Activated CD4-positive, alpha-beta T cell treated with anti-CD3 and anti-CD28 coated beads for 48 hours (primary cell): Measurements from ENCODE around the gene HELT.
"Not testable (repeated sequence)": the region's sequence is repeated elsewhere in the genome, so short reads cannot be mapped to it uniquely, and the experiment has no call there.

Experiments
- DNase-seq: peaks from one replicate; pipeline ENCODE4 v3.0.0-alpha.2; 2020

Gene HELT

DNA sequence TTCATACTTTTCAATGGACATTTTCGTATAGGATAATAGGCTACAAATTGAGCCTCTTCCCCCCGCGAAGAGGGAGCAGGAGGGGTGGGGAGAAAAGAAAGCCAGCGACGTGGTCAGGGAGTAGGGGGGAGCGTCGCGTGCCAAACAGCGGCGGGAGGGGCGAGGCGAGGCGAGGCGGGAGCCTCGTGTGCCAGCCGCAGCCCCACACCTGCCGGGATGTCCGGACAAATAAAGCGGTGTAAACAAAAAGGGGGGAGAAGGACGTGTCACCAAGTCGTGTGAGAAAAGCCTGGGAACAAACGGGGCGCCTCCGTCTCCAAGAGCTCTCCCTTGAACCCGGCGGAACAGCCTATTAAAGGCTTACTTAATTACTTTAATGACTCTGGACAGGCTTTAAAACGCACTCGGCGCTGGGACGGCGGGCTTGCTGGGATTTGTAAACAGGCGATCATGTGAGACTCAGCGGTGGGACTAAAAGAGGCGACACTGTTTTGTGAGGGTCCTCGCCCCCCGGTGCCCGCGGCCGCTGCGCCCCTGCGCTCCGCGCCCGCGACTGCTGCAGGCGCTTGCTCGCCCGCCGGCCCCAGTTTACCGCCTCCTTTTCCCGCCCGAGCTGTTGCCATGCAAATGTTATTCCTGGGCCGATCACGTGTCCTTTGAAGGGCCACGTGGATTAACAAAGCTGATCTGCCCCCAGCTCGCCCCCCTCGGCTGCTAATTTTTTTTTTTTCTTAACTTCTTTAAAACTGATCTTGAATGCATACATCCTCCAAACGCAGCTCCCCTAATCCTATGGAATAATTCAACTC lies at the start of gene HELT:
Gene HELT (plus strand): TSS at position 527 of the 809 bp plus-strand sequence. CDS start 439 bp downstream, outside the sequence.
- DNase-seq: no peak

DNA sequence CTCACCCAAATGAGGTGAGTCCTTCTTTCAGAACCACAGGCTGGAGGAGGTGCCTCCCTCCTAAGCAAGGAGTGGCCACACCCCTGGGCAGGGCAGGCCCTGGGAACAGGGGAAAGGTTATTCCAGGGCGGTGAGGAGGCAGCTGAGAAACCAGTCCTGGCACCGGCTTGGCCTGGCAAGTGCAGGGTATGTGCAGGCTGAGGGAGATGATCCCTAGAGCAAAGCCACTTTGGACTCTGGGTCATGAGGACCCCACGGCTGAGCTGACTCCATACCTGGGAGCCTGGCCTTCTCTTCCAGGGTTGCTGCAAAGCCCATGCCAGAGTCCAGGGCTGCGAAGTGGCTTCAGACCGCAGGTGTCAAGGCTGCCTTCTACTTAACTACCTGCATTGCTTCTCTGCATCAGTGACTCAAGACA lies 49.5 kb upstream of the HELT start:
- DNase-seq: no peak

GRCh38 chr4:184969610-184970009 lies 48.7 kb upstream of the HELT start:
- DNase-seq: no peak

- no peak for DNase-seq
These were observed 45.3 kb upstream of the HELT start for GRCh38 chr4:184972991-184973390.

DNA sequence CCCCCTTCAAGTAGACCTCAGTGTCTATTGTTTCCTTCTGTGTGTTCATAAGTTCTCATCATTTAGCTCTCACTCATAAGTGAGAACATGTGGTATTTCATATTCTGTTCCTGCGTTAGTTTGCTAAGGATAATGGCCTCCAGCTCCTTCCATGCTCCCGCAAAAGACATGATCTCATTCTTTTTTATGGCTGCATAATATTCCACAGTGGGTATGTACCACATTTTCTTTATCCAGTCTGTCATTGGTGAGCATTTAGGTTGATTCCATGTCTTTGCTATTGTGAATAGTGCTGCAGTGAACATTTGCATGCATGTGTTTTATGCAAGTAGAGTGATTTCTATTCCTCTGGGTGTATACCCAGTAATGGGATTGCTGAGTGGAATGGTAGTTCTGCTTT lies 41.9 kb upstream of the HELT start:
- DNase-seq: not testable (repeated sequence)

DNA sequence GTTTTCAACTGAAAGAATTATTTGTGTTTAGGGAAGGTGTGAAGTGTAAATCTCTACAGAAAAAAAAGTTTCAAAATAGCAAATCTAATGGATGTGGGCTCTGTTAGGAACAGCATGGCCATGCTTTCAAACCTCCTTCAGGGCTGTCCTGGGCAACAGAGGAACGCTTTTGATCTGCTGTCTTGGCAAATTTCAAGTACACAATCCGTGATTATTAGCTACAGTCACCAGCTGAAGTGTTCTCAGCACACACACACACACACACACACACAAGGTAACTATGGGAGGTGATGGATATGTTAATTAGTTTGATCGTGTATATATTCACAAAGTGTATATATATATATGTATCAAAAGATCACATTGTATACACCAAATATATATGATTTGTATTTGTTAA lies 40.5 kb upstream of the HELT start:
- no peak for DNase-seq

DNA sequence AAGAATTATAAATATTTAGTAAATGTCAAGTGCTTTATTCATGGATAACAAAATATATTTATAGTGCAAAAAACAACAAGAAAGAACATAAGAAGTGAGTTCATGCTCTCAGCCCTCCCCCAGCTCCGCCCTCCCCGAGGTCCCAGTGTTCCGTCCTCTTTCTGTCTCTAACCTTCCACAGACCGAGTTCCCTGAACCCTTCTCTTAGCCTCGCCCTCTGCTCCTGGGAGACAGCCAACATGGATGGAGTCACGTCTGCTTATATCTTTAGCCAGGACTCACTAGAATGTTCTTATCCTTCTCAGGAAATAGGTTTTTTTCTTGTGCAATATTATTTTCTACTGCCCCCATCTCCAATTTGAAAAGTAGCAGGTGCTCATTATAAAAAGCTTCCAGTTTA lies 40.1 kb upstream of the HELT start:
- DNase-seq: no peak

GRCh38 chr4:184979461-184980124 lies 38.7 kb upstream of the HELT start:
- no peak for DNase-seq

DNA sequence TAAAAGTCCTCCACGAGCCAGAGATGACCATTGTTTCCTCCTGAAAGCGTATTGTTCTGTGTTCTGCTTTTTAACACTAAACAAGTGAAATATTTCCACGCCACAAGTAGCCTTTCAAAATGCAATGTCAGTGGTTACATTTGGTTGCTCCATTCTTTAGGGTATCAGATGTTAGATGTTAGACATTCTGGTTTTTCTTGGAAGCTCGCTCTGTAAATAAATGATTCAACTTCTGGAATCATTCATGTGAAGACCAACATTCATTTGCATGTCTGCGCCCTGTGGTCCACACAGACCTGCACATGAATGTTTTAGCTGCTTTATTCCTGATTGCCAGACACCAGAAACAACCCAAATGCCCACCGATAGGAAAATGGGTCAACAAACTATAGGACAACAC lies 38.0 kb upstream of the HELT start:
- DNase-seq: no peak

- peak; percentile 74 for DNase-seq
These were observed 34.5 kb upstream of the HELT start for GRCh38 chr4:184983672-184984356.

DNA sequence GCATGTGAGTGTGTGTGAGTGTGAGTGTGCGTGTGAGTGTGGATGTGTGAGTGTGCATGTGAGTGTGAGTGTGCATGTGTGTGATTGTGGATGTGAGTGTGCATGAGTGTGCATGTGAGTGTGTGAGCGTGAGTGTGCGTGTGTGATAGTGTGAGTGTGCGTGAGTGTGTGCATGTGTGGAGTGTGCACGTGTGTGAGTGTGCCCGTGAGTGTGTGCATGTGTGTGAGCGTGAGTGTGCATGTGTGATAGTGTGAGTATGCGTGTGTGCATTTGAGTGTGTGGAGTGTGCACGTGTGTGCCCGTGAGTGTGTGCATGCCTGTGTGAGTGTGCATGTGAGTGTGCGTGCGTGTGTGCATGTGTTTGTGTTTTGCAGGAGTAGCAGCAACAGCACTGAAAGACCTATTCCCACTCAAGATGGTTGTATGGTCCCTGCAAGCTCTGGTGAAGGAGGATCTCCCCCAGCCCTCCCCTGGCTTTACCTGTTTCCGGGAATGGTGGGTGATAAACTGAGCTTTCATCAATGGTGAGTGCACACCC lies 30.7 kb upstream of the HELT start:
- no peak for DNase-seq

- DNase-seq: no peak
These were observed 29.7 kb upstream of the HELT start for GRCh38 chr4:184988611-184989010.

DNA sequence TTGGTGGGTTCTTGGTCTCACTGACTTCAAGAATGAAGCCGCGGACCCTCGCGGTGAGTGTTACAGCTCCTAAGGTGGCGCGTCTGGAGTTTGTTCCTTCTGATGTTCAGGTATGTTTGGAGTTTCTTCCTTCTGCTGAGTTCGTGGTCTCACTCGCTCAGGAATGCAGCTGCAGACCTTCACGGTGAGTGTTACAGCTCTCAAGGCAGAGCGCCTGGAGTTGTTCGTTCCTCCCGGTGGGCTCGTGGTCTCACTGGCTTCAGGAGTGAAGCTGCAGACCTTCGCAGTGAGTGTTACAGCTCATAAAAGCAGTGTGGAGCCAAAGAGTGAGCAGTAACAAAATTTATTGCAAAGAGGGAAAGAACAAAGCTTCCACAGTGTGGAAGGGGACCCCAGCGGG lies 29.0 kb upstream of the HELT start:
- not testable (repeated sequence) for DNase-seq

- DNase-seq: not testable (repeated sequence)
These were observed 28.2 kb upstream of the HELT start for GRCh38 chr4:184990131-184990530.

- DNase-seq: no peak
These were observed 26.4 kb upstream of the HELT start for GRCh38 chr4:184991860-184992259.

- DNase-seq: no peak
These were observed 25.9 kb upstream of the HELT start for GRCh38 chr4:184992422-184992821.

DNA sequence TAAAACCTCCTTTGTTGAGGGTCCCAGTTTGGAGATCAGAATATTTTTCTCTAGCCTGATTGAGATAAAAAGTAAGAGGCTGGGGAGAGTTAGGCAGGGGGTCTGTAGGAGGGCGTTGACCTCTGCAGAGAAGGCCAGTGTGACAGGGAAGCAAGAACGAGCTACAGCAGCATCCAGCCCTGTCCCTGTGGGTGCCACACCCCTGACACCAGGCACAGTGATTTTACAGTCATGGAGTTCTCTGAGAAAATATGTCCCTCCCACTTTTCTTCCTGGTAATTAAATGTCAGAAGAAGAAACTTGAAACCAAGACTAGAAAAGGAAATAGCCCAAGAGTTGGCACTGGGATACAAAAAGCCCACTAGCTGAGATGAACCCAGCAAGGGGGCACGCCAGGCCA lies 25.0 kb upstream of the HELT start:
- no peak for DNase-seq

GRCh38 chr4:184994010-184994622 lies 24.2 kb upstream of the HELT start:
- DNase-seq: no peak

GRCh38 chr4:184994623-184995010 lies 23.7 kb upstream of the HELT start:
- no peak for DNase-seq

DNA sequence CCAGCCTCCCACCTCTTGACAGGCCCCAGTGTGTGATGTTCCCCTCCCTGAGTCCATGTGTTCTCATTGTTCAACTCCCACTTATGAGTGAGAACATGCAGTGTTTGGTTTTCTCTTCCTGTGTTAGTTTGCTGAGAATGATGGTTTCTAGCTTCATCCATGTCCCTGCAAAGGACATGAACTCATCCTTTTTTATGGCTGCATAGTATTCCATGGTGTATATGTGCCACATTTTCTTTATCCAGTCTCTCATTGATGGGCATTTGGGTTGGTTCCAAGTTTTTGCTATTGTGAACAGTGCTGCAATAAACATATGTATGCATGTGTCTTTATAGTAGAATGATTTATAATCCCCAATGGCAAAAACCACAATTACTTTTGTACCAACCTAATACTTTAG lies 20.6 kb upstream of the HELT start:
- DNase-seq: not testable (repeated sequence)

DNA sequence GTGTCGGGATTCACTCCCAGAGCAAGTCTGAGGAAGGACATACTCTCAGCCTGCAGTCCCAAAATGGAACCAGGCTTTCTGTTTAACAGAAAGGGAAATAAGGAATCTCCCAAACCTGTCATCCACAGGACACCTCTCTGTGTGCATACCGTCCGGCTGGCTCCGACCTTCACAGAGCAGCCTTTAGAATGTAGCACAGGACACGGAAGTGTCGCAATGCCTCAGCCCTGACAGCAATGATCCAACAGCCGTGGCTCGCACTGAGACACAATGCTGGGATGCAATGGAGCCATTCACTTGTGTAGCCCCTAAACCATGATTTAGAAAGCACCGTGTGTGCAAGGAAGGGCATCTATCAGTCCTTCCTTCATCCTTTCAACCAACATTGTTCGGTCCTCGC lies 15.5 kb upstream of the HELT start:
- DNase-seq: no peak

GRCh38 chr4:185003596-185004351 lies 14.5 kb upstream of the HELT start:
- DNase-seq: no peak
